ENCODE data around the gene EGLN1.

DNA sequence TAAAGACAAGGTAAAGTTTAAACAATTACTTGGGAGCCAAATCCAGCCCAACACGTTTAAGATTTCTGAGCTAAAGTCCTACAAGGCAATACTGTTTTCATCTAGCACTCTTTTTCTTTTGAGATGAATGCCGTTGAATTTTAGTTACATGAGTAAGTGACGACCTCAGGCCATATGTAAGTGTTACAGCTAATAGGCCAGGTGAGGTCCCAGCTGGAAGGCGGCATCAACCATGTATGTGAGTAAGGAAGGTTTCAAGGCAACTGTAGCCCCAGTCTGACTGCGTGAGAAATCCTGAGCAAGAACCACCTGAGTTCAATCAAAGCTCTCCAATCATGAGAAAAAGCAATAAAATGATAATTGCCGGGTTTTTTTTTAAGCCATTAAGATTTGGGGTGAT is 41.5 kb upstream of the EGLN1 start:
- TF ChIP-seq, protein P1, sequence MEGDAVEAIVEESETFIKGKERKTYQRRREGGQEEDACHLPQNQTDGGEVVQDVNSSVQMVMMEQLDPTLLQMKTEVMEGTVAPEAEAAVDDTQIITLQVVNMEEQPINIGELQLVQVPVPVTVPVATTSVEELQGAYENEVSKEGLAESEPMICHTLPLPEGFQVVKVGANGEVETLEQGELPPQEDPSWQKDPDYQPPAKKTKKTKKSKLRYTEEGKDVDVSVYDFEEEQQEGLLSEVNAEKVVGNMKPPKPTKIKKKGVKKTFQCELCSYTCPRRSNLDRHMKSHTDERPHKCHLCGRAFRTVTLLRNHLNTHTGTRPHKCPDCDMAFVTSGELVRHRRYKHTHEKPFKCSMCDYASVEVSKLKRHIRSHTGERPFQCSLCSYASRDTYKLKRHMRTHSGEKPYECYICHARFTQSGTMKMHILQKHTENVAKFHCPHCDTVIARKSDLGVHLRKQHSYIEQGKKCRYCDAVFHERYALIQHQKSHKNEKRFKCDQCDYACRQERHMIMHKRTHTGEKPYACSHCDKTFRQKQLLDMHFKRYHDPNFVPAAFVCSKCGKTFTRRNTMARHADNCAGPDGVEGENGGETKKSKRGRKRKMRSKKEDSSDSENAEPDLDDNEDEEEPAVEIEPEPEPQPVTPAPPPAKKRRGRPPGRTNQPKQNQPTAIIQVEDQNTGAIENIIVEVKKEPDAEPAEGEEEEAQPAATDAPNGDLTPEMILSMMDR (IDR thresholded peaks at IDR 0.05) = no peak
- no peak for TF ChIP-seq POLR2A (IDR thresholded peaks at IDR 0.05)

Measured in thyroid gland (tissue), 4 donors.